Measurements from ENCODE around the gene DNAJB14. TPM values are rescaled to one million over a fixed set of nuclear protein-coding genes. Genes with fewer than 3 reads are reported as not detected.

Gene DNAJB14
- total RNA-seq, 4 donors from 2014 or later, result 19.6 to 41.5 (median 27.3) TPM

- peaks cover 0 to 61% (median 15%) of the 10 kb centered on the region in 3 donors for H3K36me3 ChIP-seq
- H3K9me3 ChIP-seq, result no peaks in the 10 kb centered on the region
- peak overlapping the region in 1 of 4 donors; percentile 38 for H3K27ac ChIP-seq
- H3K27me3 ChIP-seq, result no peaks in the 10 kb centered on the region
- TF ChIP-seq CTCF (IDR thresholded peaks at IDR 0.05) (no peak), POLR2A (IDR thresholded peaks at IDR 0.05) (no peak)
- intact Hi-C loops (cut with DNase I), result loop anchor here (10.0 kb wide), 1 partner anchor 62 kb away; the partner anchor contains the start of gene DAPP1
- H3K4me1 ChIP-seq, result peaks cover 0 to 27% (median 0%) of the 10 kb centered on the region in 3 donors
- WGBS, 2 donors, result 64 to 87% methylated on average over 3 of the region's 3 CpGs
- no peak for DNase-seq
- H3K4me3 ChIP-seq, result no peak overlapping the region
Measured at GRCh38 chr4:99876946-99877345, 69.5 kb downstream of the DNAJB14 start.

- no peak for TF ChIP-seq POLR2A (IDR thresholded peaks at IDR 0.05)
- no peak for TF ChIP-seq CTCF (IDR thresholded peaks at IDR 0.05)
- intact Hi-C loops (cut with DNase I), result loop anchor here (10.0 kb wide), 1 partner anchor 60 kb away; the partner anchor contains the start of gene DAPP1
- H3K4me1 ChIP-seq, result peaks cover 0 to 27% (median 0%) of the 10 kb centered on the region in 3 donors
- peaks cover 0 to 51% (median 3%) of the 10 kb centered on the region in 3 donors for H3K36me3 ChIP-seq
- DNase-seq, result no peak
- no peak overlapping the region for H3K4me3 ChIP-seq
- H3K27me3 ChIP-seq, result no peaks in the 10 kb centered on the region
- H3K9me3 ChIP-seq, result no peaks in the 10 kb centered on the region
- H3K27ac ChIP-seq, result no peak overlapping the region
Measured at GRCh38 chr4:99875071-99875470, 71.3 kb downstream of the DNAJB14 start.

GRCh38 chr4:99872570-99872969 lies 73.8 kb downstream of the DNAJB14 start:
- intact Hi-C loops (cut with DNase I), result loop anchor here (10.0 kb wide), 1 partner anchor 58 kb away; the partner anchor contains the start of gene DAPP1
- H3K36me3 ChIP-seq, result peaks cover 0 to 49% (median 0%) of the 10 kb centered on the region in 3 donors
- TF ChIP-seq CTCF (IDR thresholded peaks at IDR 0.05) (no peak), POLR2A (IDR thresholded peaks at IDR 0.05) (no peak)
- H3K4me3 ChIP-seq, result no peak overlapping the region
- no peak for DNase-seq
- no peaks in the 10 kb centered on the region for H3K9me3 ChIP-seq
- H3K27ac ChIP-seq, result no peak overlapping the region
- H3K27me3 ChIP-seq, result no peaks in the 10 kb centered on the region
- H3K4me1 ChIP-seq, result peaks cover 0 to 21% (median 0%) of the 10 kb centered on the region in 3 donors

- no peak for TF ChIP-seq CTCF (IDR thresholded peaks at IDR 0.05)
- TF ChIP-seq POLR2A (IDR thresholded peaks at IDR 0.05), result no peak
- Histone ChIP-seq H3K36me3 (peaks cover 0 to 60% (median 6%) of the 10 kb centered on the region in 3 donors), H3K4me1 (no peaks in the 10 kb centered on the region), H3K27me3 (no peaks in the 10 kb centered on the region), H3K27ac (no peak overlapping the region), H3K4me3 (no peak overlapping the region), H3K9me3 (no peaks in the 10 kb centered on the region)
- 69 to 72% methylated on average over 8 of the region's 8 CpGs for WGBS, 2 donors
- no peak for DNase-seq
- intact Hi-C loops (cut with DNase I), result no loop called here
Measured at GRCh38 chr4:99868126-99868596, 78.3 kb downstream of the DNAJB14 start.

GRCh38 chr4:99863804-99864203 lies 82.6 kb downstream of the DNAJB14 start:
- no peak overlapping the region for H3K27ac ChIP-seq
- no peak overlapping the region for H3K4me3 ChIP-seq
- WGBS, 2 donors, result 41 to 44% methylated on average over 3 of the region's 3 CpGs
- peaks cover 0 to 62% (median 6%) of the 10 kb centered on the region in 3 donors for H3K36me3 ChIP-seq
- no peaks in the 10 kb centered on the region for H3K27me3 ChIP-seq
- no peak for DNase-seq
- intact Hi-C loops (cut with DNase I), result no loop called here
- no peaks in the 10 kb centered on the region for H3K9me3 ChIP-seq
- TF ChIP-seq CTCF (IDR thresholded peaks at IDR 0.05), result no peak
- no peaks in the 10 kb centered on the region for H3K4me1 ChIP-seq
